ENCODE measurements around the gene SLC6A7. TPM values are rescaled to one million over a fixed set of nuclear protein-coding genes. Genes with fewer than 3 reads are reported as not detected.

Gene SLC6A7
- total RNA-seq, 1 experiment from 2014 or later, result not detected

- Histone ChIP-seq H4K20me1 (ENCODE audit: insufficient read depth) (no peaks in the 10 kb centered on the region), H3K9me3 (ENCODE audit: insufficient read depth, low read depth) (no peaks in the 10 kb centered on the region), H3K4me1 (replicated peaks; ENCODE audit: insufficient read depth) (no peaks in the 10 kb centered on the region), H2AFZ (no peak overlapping the region), H3K27ac (no peak overlapping the region), H3F3A (ENCODE audit: insufficient read depth, low read depth) (no peaks in the 10 kb centered on the region), H3K79me2 (ENCODE audit: low read depth) (no peaks in the 10 kb centered on the region), H3K36me3 (ENCODE audit: low read depth) (no peaks in the 10 kb centered on the region), H3K4me3 (no peak overlapping the region), H3K27me3 (ENCODE audit: insufficient read depth, low read depth) (no peaks in the 10 kb centered on the region), H3K4me2 (no peak overlapping the region), H3K9me2 (ENCODE audit: insufficient read depth) (no peaks in the 10 kb centered on the region)
- ChIA-PET POLR2A (ENCODE audit: unreplicated experiment) (no interaction called here), CTCF (no interaction called here)
- TF ChIP-seq CTCF (conservative IDR thresholded peaks at IDR 0.05) (no peak), EZH2 (IDR thresholded peaks at IDR 0.05; ENCODE audit: low read depth) (no peak)
- DNase-seq, result no peak
- intact Hi-C loops (cut with micrococcal nuclease; ENCODE audit: unreplicated experiment), result no loop called here
- BruUV-seq (replicated peaks), result no TSS peak
Measured at GRCh38 chr5:150234576-150235499, 45.0 kb downstream of the SLC6A7 start.

- no peaks in the 10 kb centered on the region for H3K9me3 ChIP-seq (ENCODE audit: insufficient read depth, low read depth)
- no peaks in the 10 kb centered on the region for H3K4me1 ChIP-seq (replicated peaks; ENCODE audit: insufficient read depth)
- H3K9me2 ChIP-seq (ENCODE audit: insufficient read depth), result no peaks in the 10 kb centered on the region
- H3K4me2 ChIP-seq, result no peak overlapping the region
- H3K4me3 ChIP-seq, result no peak overlapping the region
- H4K20me1 ChIP-seq (ENCODE audit: insufficient read depth), result no peaks in the 10 kb centered on the region
- H3K27ac ChIP-seq, result no peak overlapping the region
- intact Hi-C loops (cut with micrococcal nuclease; ENCODE audit: unreplicated experiment), result no loop called here
- no peaks in the 10 kb centered on the region for H3K79me2 ChIP-seq (ENCODE audit: low read depth)
- POLR2A ChIA-PET (ENCODE audit: unreplicated experiment), result no interaction called here
- no peaks in the 10 kb centered on the region for H3K27me3 ChIP-seq (ENCODE audit: insufficient read depth, low read depth)
- no peaks in the 10 kb centered on the region for H3K36me3 ChIP-seq (ENCODE audit: low read depth)
- BruUV-seq (replicated peaks), result no TSS peak
- no peak overlapping the region for H2AFZ ChIP-seq
- TF ChIP-seq CTCF (conservative IDR thresholded peaks at IDR 0.05), result no peak
- TF ChIP-seq EZH2 (IDR thresholded peaks at IDR 0.05; ENCODE audit: low read depth), result no peak
- CTCF ChIA-PET, result no interaction called here
- no peak for DNase-seq
- H3F3A ChIP-seq (ENCODE audit: insufficient read depth, low read depth), result no peaks in the 10 kb centered on the region
Measured at GRCh38 chr5:150235500-150235854, 45.6 kb downstream of the SLC6A7 start.

GRCh38 chr5:150236313-150236712 is 46.5 kb downstream of the SLC6A7 start:
- H3K4me1 ChIP-seq (replicated peaks; ENCODE audit: insufficient read depth), result no peaks in the 10 kb centered on the region
- TF ChIP-seq CTCF (conservative IDR thresholded peaks at IDR 0.05) (no peak), EZH2 (IDR thresholded peaks at IDR 0.05; ENCODE audit: low read depth) (no peak)
- H3F3A ChIP-seq (ENCODE audit: insufficient read depth, low read depth), result no peaks in the 10 kb centered on the region
- no peaks in the 10 kb centered on the region for H3K9me2 ChIP-seq (ENCODE audit: insufficient read depth)
- H3K4me3 ChIP-seq, result no peak overlapping the region
- no peaks in the 10 kb centered on the region for H4K20me1 ChIP-seq (ENCODE audit: insufficient read depth)
- no peaks in the 10 kb centered on the region for H3K27me3 ChIP-seq (ENCODE audit: insufficient read depth, low read depth)
- POLR2A ChIA-PET (ENCODE audit: unreplicated experiment), result no interaction called here
- BruUV-seq (replicated peaks), result no TSS peak
- H3K9me3 ChIP-seq (ENCODE audit: insufficient read depth, low read depth), result no peaks in the 10 kb centered on the region
- no peak overlapping the region for H3K4me2 ChIP-seq
- H2AFZ ChIP-seq, result no peak overlapping the region
- DNase-seq, result no peak
- CTCF ChIA-PET, result no interaction called here
- H3K27ac ChIP-seq, result no peak overlapping the region
- intact Hi-C loops (cut with micrococcal nuclease; ENCODE audit: unreplicated experiment), result no loop called here
- H3K79me2 ChIP-seq (ENCODE audit: low read depth), result no peaks in the 10 kb centered on the region
- no peaks in the 10 kb centered on the region for H3K36me3 ChIP-seq (ENCODE audit: low read depth)

All from PC-9 (cell line).